ENCODE data around the gene ZNF736.

DNA sequence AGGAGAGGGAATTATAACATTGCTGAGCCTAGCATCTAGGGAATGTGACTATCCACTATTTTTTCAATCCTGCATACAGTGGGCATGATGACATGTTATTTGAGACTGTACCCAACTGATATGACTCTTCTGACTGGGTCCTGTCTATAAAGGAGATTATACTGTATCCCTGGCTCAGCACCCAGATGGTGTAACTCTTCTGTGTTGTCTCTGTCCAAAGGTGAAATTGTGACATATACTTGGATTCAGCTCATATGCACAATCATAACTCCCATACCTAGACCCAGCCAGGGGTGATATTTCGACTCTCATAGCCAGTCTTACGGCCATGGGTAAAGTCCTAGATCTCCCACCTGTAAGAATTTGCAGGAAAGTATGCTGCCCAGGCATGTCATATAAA is 59.3 kb downstream of the ZNF736 start:
- TF ChIP-seq, protein P1, sequence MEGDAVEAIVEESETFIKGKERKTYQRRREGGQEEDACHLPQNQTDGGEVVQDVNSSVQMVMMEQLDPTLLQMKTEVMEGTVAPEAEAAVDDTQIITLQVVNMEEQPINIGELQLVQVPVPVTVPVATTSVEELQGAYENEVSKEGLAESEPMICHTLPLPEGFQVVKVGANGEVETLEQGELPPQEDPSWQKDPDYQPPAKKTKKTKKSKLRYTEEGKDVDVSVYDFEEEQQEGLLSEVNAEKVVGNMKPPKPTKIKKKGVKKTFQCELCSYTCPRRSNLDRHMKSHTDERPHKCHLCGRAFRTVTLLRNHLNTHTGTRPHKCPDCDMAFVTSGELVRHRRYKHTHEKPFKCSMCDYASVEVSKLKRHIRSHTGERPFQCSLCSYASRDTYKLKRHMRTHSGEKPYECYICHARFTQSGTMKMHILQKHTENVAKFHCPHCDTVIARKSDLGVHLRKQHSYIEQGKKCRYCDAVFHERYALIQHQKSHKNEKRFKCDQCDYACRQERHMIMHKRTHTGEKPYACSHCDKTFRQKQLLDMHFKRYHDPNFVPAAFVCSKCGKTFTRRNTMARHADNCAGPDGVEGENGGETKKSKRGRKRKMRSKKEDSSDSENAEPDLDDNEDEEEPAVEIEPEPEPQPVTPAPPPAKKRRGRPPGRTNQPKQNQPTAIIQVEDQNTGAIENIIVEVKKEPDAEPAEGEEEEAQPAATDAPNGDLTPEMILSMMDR (conservative IDR thresholded peaks at IDR 0.05; ENCODE audit: low read length) = no peak
- TF ChIP-seq EZH2phosphoT487 (IDR thresholded peaks at IDR 0.05; ENCODE audit: borderline replicate concordance, low read depth, low read length) = no peak
